Measurements from ENCODE around the gene PLEKHH1. TPM values are rescaled to one million over a fixed set of nuclear protein-coding genes. Genes with fewer than 3 reads are reported as not detected.

The PLEKHH1 gene
- total RNA-seq, 1 donor from 2014 or later, result 10.1 TPM

GRCh38 chr14:67559639-67560038, 26.5 kb downstream of the PLEKHH1 start:
- Mint-ChIP-seq H3K4me1 (peaks cover 5% of the 10 kb centered on the region), H3K9me3 (no peaks in the 10 kb centered on the region), H3K36me3 (peaks cover 8% of the 10 kb centered on the region), H3K27me3 (ENCODE audit: insufficient read depth, low read depth) (no peaks in the 10 kb centered on the region), H3K4me3 (no peak overlapping the region), H3K27ac (no peak overlapping the region)
- Histone ChIP-seq H3K79me2 (ENCODE audit: low read depth) (no peaks in the 10 kb centered on the region), H2AFZ (replicated peaks) (no peak overlapping the region), H3K36me3 (no peaks in the 10 kb centered on the region), H4K20me1 (ENCODE audit: low read depth) (no peaks in the 10 kb centered on the region), H3K4me2 (no peak overlapping the region), H3K9ac (no peak overlapping the region), H3K9me3 (ENCODE audit: low read depth) (no peaks in the 10 kb centered on the region), H3K27ac (no peak overlapping the region), H3K4me1 (no peaks in the 10 kb centered on the region), H3F3A (ENCODE audit: low read depth) (no peaks in the 10 kb centered on the region), H3K27me3 (no peaks in the 10 kb centered on the region), H3K4me3 (no peak overlapping the region)
- TF ChIP-seq EZH2 (IDR thresholded peaks at IDR 0.05), result no peak
- no peak for TF ChIP-seq EZH2phosphoT487 (IDR thresholded peaks at IDR 0.05)
- DNase-seq (ENCODE audit: low spot score), result no peak

- no peaks in the 10 kb centered on the region for H3K36me3 ChIP-seq
- peaks cover 6% of the 10 kb centered on the region for H4K20me1 ChIP-seq (ENCODE audit: low read depth)
- DNase-seq (ENCODE audit: low spot score), result no peak
- H3K4me1 Mint-ChIP-seq, result peaks cover 14% of the 10 kb centered on the region
- H3K36me3 Mint-ChIP-seq, result peaks cover 7% of the 10 kb centered on the region
- no peak overlapping the region for H3K4me3 Mint-ChIP-seq
- no peak overlapping the region for H3K9ac ChIP-seq
- H3K27me3 Mint-ChIP-seq (ENCODE audit: insufficient read depth, low read depth), result no peaks in the 10 kb centered on the region
- no peaks in the 10 kb centered on the region for H3K27me3 ChIP-seq
- no peak overlapping the region for H3K27ac Mint-ChIP-seq
- no peak overlapping the region for H3K4me3 ChIP-seq
- H3K9me3 Mint-ChIP-seq, result no peaks in the 10 kb centered on the region
- H3K9me3 ChIP-seq (ENCODE audit: low read depth), result no peaks in the 10 kb centered on the region
- no peaks in the 10 kb centered on the region for H3K79me2 ChIP-seq (ENCODE audit: low read depth)
- H2AFZ ChIP-seq (replicated peaks), result no peak overlapping the region
- peaks cover 13% of the 10 kb centered on the region for H3K4me1 ChIP-seq
- TF ChIP-seq EZH2phosphoT487 (IDR thresholded peaks at IDR 0.05) (no peak), CTCF (IDR thresholded peaks at IDR 0.05) (no peak), EZH2 (IDR thresholded peaks at IDR 0.05) (no peak)
- peaks cover 12% of the 10 kb centered on the region for H3F3A ChIP-seq (ENCODE audit: low read depth)
- H3K27ac ChIP-seq, result no peak overlapping the region
- no peak overlapping the region for H3K4me2 ChIP-seq
Observed at GRCh38 chr14:67562025-67562775, 29.1 kb downstream of the PLEKHH1 start.

- no peak for DNase-seq (ENCODE audit: low spot score)
- Histone ChIP-seq H3K27me3 (no peaks in the 10 kb centered on the region), H3K27ac (no peak overlapping the region), H3K36me3 (no peaks in the 10 kb centered on the region), H3F3A (ENCODE audit: low read depth) (peaks cover 15% of the 10 kb centered on the region), H3K9me3 (ENCODE audit: low read depth) (no peaks in the 10 kb centered on the region), H3K79me2 (ENCODE audit: low read depth) (no peaks in the 10 kb centered on the region), H3K4me2 (no peak overlapping the region), H3K9ac (no peak overlapping the region), H3K4me1 (peaks cover 19% of the 10 kb centered on the region), H4K20me1 (ENCODE audit: low read depth) (peaks cover 6% of the 10 kb centered on the region), H2AFZ (replicated peaks) (no peak overlapping the region), H3K4me3 (no peak overlapping the region)
- H3K27ac Mint-ChIP-seq, result no peak overlapping the region
- peaks cover 19% of the 10 kb centered on the region for H3K4me1 Mint-ChIP-seq
- H3K4me3 Mint-ChIP-seq, result no peak overlapping the region
- no peak for TF ChIP-seq EZH2phosphoT487 (IDR thresholded peaks at IDR 0.05)
- TF ChIP-seq CTCF (IDR thresholded peaks at IDR 0.05), result no peak
- no peak for TF ChIP-seq EZH2 (IDR thresholded peaks at IDR 0.05)
- no peaks in the 10 kb centered on the region for H3K9me3 Mint-ChIP-seq
- H3K36me3 Mint-ChIP-seq, result peaks cover 7% of the 10 kb centered on the region
- no peaks in the 10 kb centered on the region for H3K27me3 Mint-ChIP-seq (ENCODE audit: insufficient read depth, low read depth)
Observed at GRCh38 chr14:67562776-67563150, 29.7 kb downstream of the PLEKHH1 start.

- Histone ChIP-seq H3K9ac (no peak overlapping the region), H3F3A (ENCODE audit: low read depth) (peaks cover 15% of the 10 kb centered on the region), H2AFZ (replicated peaks) (no peak overlapping the region), H3K36me3 (no peaks in the 10 kb centered on the region), H3K27me3 (no peaks in the 10 kb centered on the region), H3K4me3 (no peak overlapping the region), H3K79me2 (ENCODE audit: low read depth) (no peaks in the 10 kb centered on the region), H3K4me2 (no peak overlapping the region), H3K4me1 (peaks cover 20% of the 10 kb centered on the region), H3K27ac (no peak overlapping the region), H3K9me3 (ENCODE audit: low read depth) (no peaks in the 10 kb centered on the region), H4K20me1 (ENCODE audit: low read depth) (peaks cover 6% of the 10 kb centered on the region)
- H3K27me3 Mint-ChIP-seq (ENCODE audit: insufficient read depth, low read depth), result no peaks in the 10 kb centered on the region
- TF ChIP-seq CTCF (IDR thresholded peaks at IDR 0.05) (no peak), EZH2 (IDR thresholded peaks at IDR 0.05) (no peak), EZH2phosphoT487 (IDR thresholded peaks at IDR 0.05) (no peak)
- peaks cover 2% of the 10 kb centered on the region for H3K36me3 Mint-ChIP-seq
- DNase-seq (ENCODE audit: low spot score), result no peak
- peaks cover 18% of the 10 kb centered on the region for H3K4me1 Mint-ChIP-seq
- no peak overlapping the region for H3K27ac Mint-ChIP-seq
- H3K4me3 Mint-ChIP-seq, result no peak overlapping the region
- no peaks in the 10 kb centered on the region for H3K9me3 Mint-ChIP-seq
Observed at GRCh38 chr14:67564236-67564635, 31.1 kb downstream of the PLEKHH1 start.
